Non-pigmented ciliary epithelial cell (primary cell): ENCODE measurements around the gene EMC6.
"Not testable (repeated sequence)": the region's sequence is repeated elsewhere in the genome, so short reads cannot be mapped to it uniquely, and the experiment has no call there.

Experiments used
- DNase-seq: peaks from one replicate; pipeline ENCODE4 v3.0.0-alpha.2; 2010; ENCODE audit warnings: low read depth

EMC6 gene

GRCh38 chr17:3681057-3681456, 12.4 kb downstream of the EMC6 start:
- DNase-seq, result no peak

GRCh38 chr17:3681565-3681964, 13.0 kb downstream of the EMC6 start:
- DNase-seq, result no peak

GRCh38 chr17:3682033-3682432, 13.4 kb downstream of the EMC6 start:
- DNase-seq, result no peak

GRCh38 chr17:3683054-3683511, 14.5 kb downstream of the EMC6 start:
- no peak for DNase-seq

GRCh38 chr17:3685174-3685573, 16.6 kb downstream of the EMC6 start:
- no peak for DNase-seq

GRCh38 chr17:3688027-3688553, 19.5 kb downstream of the EMC6 start:
- no peak for DNase-seq

- no peak for DNase-seq
Measured at GRCh38 chr17:3688852-3689261, 20.2 kb downstream of the EMC6 start.

- DNase-seq, result no peak
Measured at GRCh38 chr17:3689262-3690093, 20.9 kb downstream of the EMC6 start.

- no peak for DNase-seq
Measured at GRCh38 chr17:3690094-3690715, 21.6 kb downstream of the EMC6 start.

- DNase-seq, result no peak
Measured at GRCh38 chr17:3691617-3692067, 23.0 kb downstream of the EMC6 start.

- DNase-seq, result no peak
Measured at GRCh38 chr17:3692346-3692745, 23.7 kb downstream of the EMC6 start.

GRCh38 chr17:3693141-3693540, 24.5 kb downstream of the EMC6 start:
- no peak for DNase-seq

GRCh38 chr17:3693829-3694231, 25.2 kb downstream of the EMC6 start:
- DNase-seq, result no peak

- DNase-seq, result no peak
Measured at GRCh38 chr17:3695129-3695722, 26.6 kb downstream of the EMC6 start.

GRCh38 chr17:3695723-3696411, 27.3 kb downstream of the EMC6 start, which contains the start of gene P2RX5:
Gene P2RX5 (minus strand): TSS chr17:3696155. CDS start chr17:3696005, 150 bp downstream.
- no peak for DNase-seq

- DNase-seq, result no peak
Measured at GRCh38 chr17:3697103-3697476, 28.5 kb downstream of the EMC6 start.

- DNase-seq, result no peak
Measured at GRCh38 chr17:3698139-3698538, 29.5 kb downstream of the EMC6 start.

GRCh38 chr17:3699951-3700350, 31.3 kb downstream of the EMC6 start:
- DNase-seq, result no peak

- DNase-seq, result not testable (repeated sequence)
Measured at GRCh38 chr17:3702041-3702539, 33.5 kb downstream of the EMC6 start.

- no peak for DNase-seq
Measured at GRCh38 chr17:3704931-3705717, 36.5 kb downstream of the EMC6 start.

GRCh38 chr17:3705718-3705984, 37.0 kb downstream of the EMC6 start:
- not testable (repeated sequence) for DNase-seq
